ENCODE measurements around the gene PATJ. TPM values are rescaled to one million over a fixed set of nuclear protein-coding genes. Genes with fewer than 3 reads are reported as not detected.

Gene PATJ
- total RNA-seq, 2 donors from 2014 or later: 74.3 to 81.7 TPM

DNA sequence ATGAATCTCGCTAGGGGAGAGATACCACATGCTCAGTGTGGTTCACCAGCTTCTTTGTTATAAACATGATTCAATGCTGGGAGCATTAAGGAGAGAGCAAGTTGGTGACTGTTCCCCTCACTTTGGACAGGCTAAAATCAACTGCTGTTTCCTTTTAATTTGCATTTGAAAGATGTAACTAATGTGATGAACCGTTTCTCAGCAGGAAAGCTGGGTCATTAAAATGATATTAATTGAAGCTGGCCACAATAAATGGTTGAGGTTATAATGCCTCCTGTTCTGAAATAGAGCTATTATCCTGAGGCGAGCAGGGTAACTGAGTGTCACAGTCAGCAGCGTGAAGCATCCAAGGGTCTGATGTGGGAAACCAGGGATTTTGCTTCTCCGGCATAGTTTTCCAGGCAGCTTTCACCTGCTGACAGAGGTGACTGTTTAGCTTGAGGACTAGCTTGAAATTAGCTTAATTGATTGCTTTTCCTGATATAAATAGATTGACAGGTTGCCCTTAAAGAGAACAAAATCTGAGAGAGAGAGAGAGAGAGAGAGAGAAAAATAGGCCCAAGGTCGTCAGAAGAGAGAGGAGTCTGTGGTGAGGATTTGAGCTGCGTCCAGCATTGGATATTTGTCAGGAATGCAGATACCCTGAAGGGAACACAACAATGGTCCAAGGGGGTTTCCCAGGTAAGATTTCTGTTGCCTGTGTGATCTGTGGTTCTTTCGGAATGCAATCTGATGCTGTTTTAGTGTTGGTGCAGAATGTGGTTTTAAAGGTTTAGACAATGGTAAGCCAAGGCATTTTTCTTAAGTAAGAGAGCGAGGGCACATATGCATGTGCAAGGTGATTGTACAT is 209.7 kb downstream of the PATJ start:
- Histone ChIP-seq H3K9ac (ENCODE audit: extremely low read depth, low read length, poor library complexity, severe bottlenecking) (no peak overlapping the region), H3K4me3 (ENCODE audit: low read length) (peak overlapping the region; percentile 6), H3K27me3 (ENCODE audit: control insufficient read depth, insufficient read depth, low read length, poor library complexity, severe bottlenecking) (no peaks in the 10 kb centered on the region), H3K4me1 (ENCODE audit: control insufficient read depth, insufficient read depth, low read length) (peaks cover 6% of the 10 kb centered on the region), H3K36me3 (ENCODE audit: control insufficient read depth, insufficient read depth, low read length) (no peaks in the 10 kb centered on the region), H3K9me3 (ENCODE audit: control insufficient read depth, low read length) (no peaks in the 10 kb centered on the region), H3K27ac (ENCODE audit: low read depth, low read length) (peak overlapping the region; percentile 48)
- peak overlapping the region; percentile 64 for H3K27ac Mint-ChIP-seq
- TF ChIP-seq, protein P1, sequence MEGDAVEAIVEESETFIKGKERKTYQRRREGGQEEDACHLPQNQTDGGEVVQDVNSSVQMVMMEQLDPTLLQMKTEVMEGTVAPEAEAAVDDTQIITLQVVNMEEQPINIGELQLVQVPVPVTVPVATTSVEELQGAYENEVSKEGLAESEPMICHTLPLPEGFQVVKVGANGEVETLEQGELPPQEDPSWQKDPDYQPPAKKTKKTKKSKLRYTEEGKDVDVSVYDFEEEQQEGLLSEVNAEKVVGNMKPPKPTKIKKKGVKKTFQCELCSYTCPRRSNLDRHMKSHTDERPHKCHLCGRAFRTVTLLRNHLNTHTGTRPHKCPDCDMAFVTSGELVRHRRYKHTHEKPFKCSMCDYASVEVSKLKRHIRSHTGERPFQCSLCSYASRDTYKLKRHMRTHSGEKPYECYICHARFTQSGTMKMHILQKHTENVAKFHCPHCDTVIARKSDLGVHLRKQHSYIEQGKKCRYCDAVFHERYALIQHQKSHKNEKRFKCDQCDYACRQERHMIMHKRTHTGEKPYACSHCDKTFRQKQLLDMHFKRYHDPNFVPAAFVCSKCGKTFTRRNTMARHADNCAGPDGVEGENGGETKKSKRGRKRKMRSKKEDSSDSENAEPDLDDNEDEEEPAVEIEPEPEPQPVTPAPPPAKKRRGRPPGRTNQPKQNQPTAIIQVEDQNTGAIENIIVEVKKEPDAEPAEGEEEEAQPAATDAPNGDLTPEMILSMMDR (conservative IDR thresholded peaks at IDR 0.05): no peak
- no peaks in the 10 kb centered on the region for H3K9me3 Mint-ChIP-seq
- H3K27me3 Mint-ChIP-seq (ENCODE audit: insufficient read depth): no peaks in the 10 kb centered on the region
- no peak overlapping the region for H3K4me3 Mint-ChIP-seq
- 33 to 40% methylated on average over 7 to 9 of the region's 9 CpGs for WGBS, 2 experiments (ENCODE audit: insufficient coverage in 1 of 2, insufficient read length in 1 of 2)
- peaks cover 5% of the 10 kb centered on the region for H3K36me3 Mint-ChIP-seq (ENCODE audit: low read depth)
- peak; percentile 72 for DNase-seq
- peaks cover 22% of the 10 kb centered on the region for H3K4me1 Mint-ChIP-seq

DNA sequence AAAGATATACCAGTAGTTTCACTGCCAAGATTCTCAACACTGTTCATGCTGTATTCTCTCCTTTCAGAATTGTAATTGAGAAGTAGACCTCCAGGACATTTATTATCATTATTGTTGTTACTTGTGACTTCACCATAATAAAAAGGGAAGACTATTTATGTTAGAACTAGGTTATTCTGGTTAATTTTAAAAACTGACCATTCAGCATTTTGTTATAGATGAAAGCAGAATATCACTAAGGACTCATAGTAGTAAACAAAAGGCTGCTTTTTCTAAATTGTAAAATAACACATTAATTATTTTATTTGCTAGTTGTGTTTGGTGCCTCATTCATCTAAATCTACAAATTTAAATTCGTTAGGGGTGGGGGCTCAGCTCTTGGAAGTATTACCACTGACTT is 210.4 kb downstream of the PATJ start:
- Histone ChIP-seq H3K9ac (ENCODE audit: extremely low read depth, low read length, poor library complexity, severe bottlenecking) (no peak overlapping the region), H3K27me3 (ENCODE audit: control insufficient read depth, insufficient read depth, low read length, poor library complexity, severe bottlenecking) (no peaks in the 10 kb centered on the region), H3K4me3 (ENCODE audit: low read length) (peak overlapping the region; percentile 6), H3K4me1 (ENCODE audit: control insufficient read depth, insufficient read depth, low read length) (peaks cover 6% of the 10 kb centered on the region), H3K36me3 (ENCODE audit: control insufficient read depth, insufficient read depth, low read length) (no peaks in the 10 kb centered on the region), H3K27ac (ENCODE audit: low read depth, low read length) (no peak overlapping the region), H3K9me3 (ENCODE audit: control insufficient read depth, low read length) (no peaks in the 10 kb centered on the region)
- Mint-ChIP-seq H3K9me3 (no peaks in the 10 kb centered on the region), H3K4me1 (peaks cover 24% of the 10 kb centered on the region), H3K27ac (peak overlapping the region; percentile 64), H3K27me3 (ENCODE audit: insufficient read depth) (no peaks in the 10 kb centered on the region), H3K36me3 (ENCODE audit: low read depth) (peaks cover 1% of the 10 kb centered on the region), H3K4me3 (no peak overlapping the region)
- 50% methylated on average over 1 of the region's 1 CpG; no CpG with 5 or more reads in 1 of the 2 experiments for WGBS, 2 experiments (ENCODE audit: insufficient coverage in 1 of 2, insufficient read length in 1 of 2)
- TF ChIP-seq, protein P1 (conservative IDR thresholded peaks at IDR 0.05): no peak
- DNase-seq: no peak

DNA sequence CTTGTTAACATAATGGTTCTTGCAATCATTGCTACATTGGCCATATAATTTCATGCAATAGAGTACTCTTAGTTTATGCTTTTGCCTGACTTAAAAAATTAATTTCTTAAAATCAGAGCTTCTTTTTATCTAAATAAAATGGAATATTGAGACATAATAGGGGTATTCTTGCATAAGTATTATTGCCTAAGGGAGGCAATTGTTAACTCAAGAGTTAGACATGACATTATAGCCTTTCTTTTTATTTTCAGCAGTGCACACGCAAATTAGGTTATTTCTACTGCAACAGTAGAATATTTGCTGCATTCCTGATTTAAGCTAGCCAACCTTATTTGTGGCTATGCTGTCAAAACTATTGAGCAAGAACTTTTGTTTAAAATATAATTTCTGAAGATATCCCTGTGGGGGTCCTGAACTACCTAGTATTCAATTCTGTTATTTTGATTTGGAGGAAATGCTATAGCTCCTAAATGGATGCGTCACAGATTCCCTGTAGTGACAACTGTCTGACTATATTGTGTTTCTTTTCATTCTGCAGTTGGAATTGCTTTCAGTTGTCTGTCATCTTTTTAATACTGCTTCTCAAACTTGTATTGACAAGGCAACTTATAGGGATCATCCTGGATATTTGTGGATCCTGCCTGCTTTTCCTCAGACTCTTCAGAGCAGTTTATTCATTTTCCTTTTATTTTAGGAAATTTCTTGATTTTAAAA is 211.0 kb downstream of the PATJ start:
- peaks cover 24% of the 10 kb centered on the region for H3K4me1 Mint-ChIP-seq
- H3K27ac ChIP-seq (ENCODE audit: low read depth, low read length): no peak overlapping the region
- no peaks in the 10 kb centered on the region for H3K27me3 ChIP-seq (ENCODE audit: control insufficient read depth, insufficient read depth, low read length, poor library complexity, severe bottlenecking)
- H3K36me3 ChIP-seq (ENCODE audit: control insufficient read depth, insufficient read depth, low read length): no peaks in the 10 kb centered on the region
- no peak overlapping the region for H3K27ac Mint-ChIP-seq
- TF ChIP-seq, protein P1 (conservative IDR thresholded peaks at IDR 0.05): no peak
- H3K9me3 ChIP-seq (ENCODE audit: control insufficient read depth, low read length): no peaks in the 10 kb centered on the region
- H3K4me3 Mint-ChIP-seq: no peak overlapping the region
- no peak for DNase-seq
- H3K27me3 Mint-ChIP-seq (ENCODE audit: insufficient read depth): no peaks in the 10 kb centered on the region
- H3K4me1 ChIP-seq (ENCODE audit: control insufficient read depth, insufficient read depth, low read length): peaks cover 6% of the 10 kb centered on the region
- WGBS, 2 experiments (ENCODE audit: insufficient coverage in 1 of 2, insufficient read length in 1 of 2): 89 to 100% methylated on average over 2 of the region's 2 CpGs
- H3K9me3 Mint-ChIP-seq: no peaks in the 10 kb centered on the region
- H3K36me3 Mint-ChIP-seq (ENCODE audit: low read depth): no peaks in the 10 kb centered on the region
- no peak overlapping the region for H3K9ac ChIP-seq (ENCODE audit: extremely low read depth, low read length, poor library complexity, severe bottlenecking)
- H3K4me3 ChIP-seq (ENCODE audit: low read length): no peak overlapping the region

Data from endodermal cell (in vitro differentiated cells).